HepG2 (cell line): ENCODE measurements around the gene ESYT1. TPM values are rescaled to one million over a fixed set of nuclear protein-coding genes. Genes with fewer than 3 reads are reported as not detected.

ENCODE experiments used
- FOXJ3 ChIP-seq: sonication (generic); formaldehyde crosslinking; IDR thresholded peaks from 2 replicates; pipeline ENCODE4 v1.4.0; 2020; ENCODE audit warnings: missing genetic modification reagents, mild to moderate bottlenecking, borderline replicate concordance
- GABPA ChIP-seq, 2 experiments: IDR thresholded peaks; 2 replicates each; pipeline ENCODE4 v1.6.1; 2011 to 2016; ENCODE audit warnings: low read depth in 2 of 2, low read length in 1 of 2, missing biosample characterization in 1 of 2, missing genetic modification characterization in 1 of 2
- HMGXB3 ChIP-seq: sonication (generic); formaldehyde crosslinking; IDR thresholded peaks from 2 replicates; pipeline ENCODE4 v1.4.0; 2020; ENCODE audit warnings: missing genetic modification reagents, borderline replicate concordance
- POLR2G ChIP-seq: fragments of 200-400 bp; formaldehyde crosslinking; IDR thresholded peaks from 2 replicates; pipeline ENCODE4 v1.6.1; 2018; ENCODE audit warnings: mild to moderate bottlenecking, low read depth, low read length, moderate library complexity
- RAD21 ChIP-seq: fragments of 450-650 bp; formaldehyde crosslinking; IDR thresholded peaks from 2 replicates; pipeline ENCODE4 v1.5.0; 2020; ENCODE audit warnings: mild to moderate bottlenecking
- REPIN1 ChIP-seq: sonication (generic); formaldehyde crosslinking; IDR thresholded peaks from 2 replicates; pipeline ENCODE4 v1.8.0; 2022; ENCODE audit warnings: missing genetic modification reagents, low read depth, mild to moderate bottlenecking, borderline replicate concordance
- RFX5 ChIP-seq: IDR thresholded peaks from 2 replicates; pipeline ENCODE4 v1.6.1; 2011; ENCODE audit warnings: low read depth, low read length, improper control_type of control experiment
- SAP130 ChIP-seq: IDR thresholded peaks from 2 replicates; pipeline ENCODE4 v1.6.1; 2016; ENCODE audit warnings: low read depth
- TARDBP ChIP-seq: sonication (generic); formaldehyde crosslinking; IDR thresholded peaks from 2 replicates; pipeline ENCODE4 v1.8.0; 2022; ENCODE audit warnings: mild to moderate bottlenecking, missing genetic modification reagents
- YY1 ChIP-seq: IDR thresholded peaks from 2 replicates; pipeline ENCODE4 v1.6.1; 2011; ENCODE audit warnings: low read length, low read depth, moderate library complexity, mild to moderate bottlenecking; ENCODE audit not compliant: insufficient read depth, insufficient replicate concordance
- ZBTB38 ChIP-seq: sonication (generic); formaldehyde crosslinking; IDR thresholded peaks from 2 replicates; pipeline ENCODE4 v1.5.1; 2020; ENCODE audit warnings: mild to moderate bottlenecking, missing genetic modification reagents
- ZEB1 ChIP-seq: IDR thresholded peaks from 2 replicates; pipeline ENCODE4 v1.6.1; 2012; ENCODE audit warnings: mild to moderate bottlenecking, low read depth, inconsistent platforms; ENCODE audit not compliant: insufficient replicate concordance
- ZNF253 ChIP-seq: sonication (generic); formaldehyde crosslinking; IDR thresholded peaks from 2 replicates; pipeline ENCODE4 v1.8.0; 2022; ENCODE audit warnings: mild to moderate bottlenecking, missing genetic modification reagents, borderline replicate concordance
- ZNF350 ChIP-seq: sonication (generic); formaldehyde crosslinking; IDR thresholded peaks from 2 replicates; pipeline ENCODE4 v1.4.0; 2020; ENCODE audit warnings: mild to moderate bottlenecking, low read depth, missing genetic modification reagents, borderline replicate concordance
- ZNF567 ChIP-seq: sonication (generic); formaldehyde crosslinking; IDR thresholded peaks from 2 replicates; pipeline ENCODE4 v1.8.1; 2023; ENCODE audit warnings: mild to moderate bottlenecking, missing genetic modification reagents, borderline replicate concordance
- ZNF768 ChIP-seq: sonication (generic); formaldehyde crosslinking; IDR thresholded peaks from 2 replicates; pipeline ENCODE4 v1.4.0; 2020; ENCODE audit warnings: missing genetic modification reagents
- polyA plus RNA-seq, 8 experiments: library from polyadenylated mRNA; depleted of rRNA in 3 of 8; stranded (reverse) in 7 of 8; unstranded in 1 of 8; fragments of >200 nt; fragmentation: Illumina TruSeq in 4 of 8; extraction: Trizol in 4 of 8; gene quantifications; 2 replicates each; pipeline versions ENCODE4 v1.2.1 to v1.2.3, GENCODE V29; 2011 to 2016; ENCODE audit warnings: low read depth in 4 of 8, missing spikeins in 1 of 8, mixed read lengths in 1 of 8; ENCODE audit not compliant: insufficient read depth in 1 of 8
- total RNA-seq, 5 experiments: library from RNA; depleted of rRNA; stranded (reverse); fragments of >200 nt; fragmentation: Illumina TruSeq; extraction: Trizol; gene quantifications; 2 replicates each; pipeline ENCODE4 v1.2.3, GENCODE V29; 2016; ENCODE audit warnings: low read depth in 1 of 5
- TF ChIP-seq, protein P1 (sequence below): sonication (generic); formaldehyde crosslinking; IDR thresholded peaks from 2 replicates; pipeline ENCODE4 v1.9.0; 2022; ENCODE audit warnings: missing genetic modification reagents, mild to moderate bottlenecking, borderline replicate concordance

Gene ESYT1
- total and polyA plus RNA-seq, 2 of the 13 experiments (the other 11 are each of a cell fraction or from before 2014, with no cell fraction given), result 66.9 to 71.0 TPM

DNA sequence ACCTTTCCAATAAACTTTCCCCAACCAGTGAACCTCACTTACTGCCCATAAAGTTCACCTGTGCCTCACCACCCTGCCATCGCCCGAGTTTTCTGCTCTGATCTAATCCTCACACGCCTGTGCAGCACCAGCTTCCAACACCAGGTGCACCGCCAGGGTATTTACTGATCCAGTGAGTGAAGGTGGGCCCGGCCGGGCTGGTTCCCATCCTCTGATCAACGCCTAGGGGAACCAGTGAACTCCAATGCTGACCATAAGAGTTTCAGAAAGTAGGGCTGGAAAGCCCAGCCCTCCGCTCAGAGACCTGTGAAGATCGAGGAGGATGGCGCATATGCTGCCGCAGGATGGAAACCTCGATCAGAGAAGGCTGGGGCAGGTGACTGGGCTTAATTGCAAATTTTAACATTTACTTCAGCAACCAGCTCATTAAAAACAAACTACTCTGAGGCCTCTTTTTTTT lies 23.6 kb downstream of the ESYT1 start (continued):
- TF ChIP-seq, protein P1, sequence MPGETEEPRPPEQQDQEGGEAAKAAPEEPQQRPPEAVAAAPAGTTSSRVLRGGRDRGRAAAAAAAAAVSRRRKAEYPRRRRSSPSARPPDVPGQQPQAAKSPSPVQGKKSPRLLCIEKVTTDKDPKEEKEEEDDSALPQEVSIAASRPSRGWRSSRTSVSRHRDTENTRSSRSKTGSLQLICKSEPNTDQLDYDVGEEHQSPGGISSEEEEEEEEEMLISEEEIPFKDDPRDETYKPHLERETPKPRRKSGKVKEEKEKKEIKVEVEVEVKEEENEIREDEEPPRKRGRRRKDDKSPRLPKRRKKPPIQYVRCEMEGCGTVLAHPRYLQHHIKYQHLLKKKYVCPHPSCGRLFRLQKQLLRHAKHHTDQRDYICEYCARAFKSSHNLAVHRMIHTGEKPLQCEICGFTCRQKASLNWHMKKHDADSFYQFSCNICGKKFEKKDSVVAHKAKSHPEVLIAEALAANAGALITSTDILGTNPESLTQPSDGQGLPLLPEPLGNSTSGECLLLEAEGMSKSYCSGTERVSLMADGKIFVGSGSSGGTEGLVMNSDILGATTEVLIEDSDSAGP (CRISPR knock-in tag), result 0 out of 2 replicates have a peak, but pooled peaks have one; percentile 0
- TF ChIP-seq GABPA (IDR thresholded peaks at IDR 0.05; ENCODE audit: low read depth, low read length), result no peak
- TF ChIP-seq GABPA (CRISPR knock-in tag; IDR thresholded peaks at IDR 0.05; ENCODE audit: low read depth), result no peak
- TF ChIP-seq ZNF768 (CRISPR knock-in tag), result 0 out of 2 replicates have a peak, but pooled peaks have one; percentile 17
- TF ChIP-seq RFX5, result no peak
- TF ChIP-seq YY1, result peak; percentile 31
- 0 out of 2 replicates have a peak, but pooled peaks have one; percentile 26 for TF ChIP-seq TARDBP (CRISPR knock-in tag)
- no peak for TF ChIP-seq ZNF253 (CRISPR knock-in tag)
- peak; percentile 43 for TF ChIP-seq ZEB1
- TF ChIP-seq FOXJ3 (CRISPR knock-in tag), result 0 out of 2 replicates have a peak, but pooled peaks have one; percentile 2
- peak; percentile 54 for TF ChIP-seq POLR2G
- peak; percentile 65; the same call in 1 of the 2 replicates for TF ChIP-seq REPIN1 (CRISPR knock-in tag)
- 0 out of 2 replicates have a peak, but pooled peaks have one; percentile 1 for TF ChIP-seq ZNF350 (CRISPR knock-in tag)
- TF ChIP-seq ZNF567, result no peak
- 0 out of 2 replicates have a peak, but pooled peaks have one; percentile 22 for TF ChIP-seq ZBTB38
- no peak for TF ChIP-seq HMGXB3 (CRISPR knock-in tag)
- 0 out of 2 replicates have a peak, but pooled peaks have one; percentile 14 for TF ChIP-seq SAP130
- 0 out of 2 replicates have a peak, but pooled peaks have one; percentile 29 for TF ChIP-seq RAD21 (CRISPR knock-in tag)
